GM12874 (cell line): ENCODE data around the gene TPPP2.

Experiments
- TF ChIP-seq, protein P1 (sequence below): IDR thresholded peaks from 2 replicates; pipeline ENCODE4 v1.5.1; 2011; ENCODE audit warnings: low read depth, mild to moderate bottlenecking, control low read depth, low read length, moderate library complexity; ENCODE audit not compliant: insufficient read depth

Gene TPPP2

DNA sequence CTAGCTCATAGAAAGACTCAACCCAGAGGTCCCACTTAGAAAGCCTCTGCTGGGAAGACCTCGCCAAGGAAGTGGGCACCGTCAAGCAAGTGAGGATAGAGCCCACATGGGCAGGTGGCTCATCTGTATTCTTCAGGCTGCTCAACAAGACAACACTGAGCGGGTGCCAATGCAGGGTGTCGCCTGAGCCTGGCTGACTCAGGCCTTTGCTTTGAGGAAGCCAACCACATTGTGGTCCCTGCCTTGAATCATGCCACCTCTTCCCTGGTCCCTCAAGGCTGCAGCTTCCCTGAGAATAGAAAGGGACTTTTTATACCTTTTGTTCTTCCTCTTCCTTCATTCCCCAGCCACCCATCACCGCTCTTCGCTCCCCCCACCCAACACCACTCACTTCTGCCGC lies 6.7 kb downstream of the TPPP2 start:
- TF ChIP-seq, protein P1, sequence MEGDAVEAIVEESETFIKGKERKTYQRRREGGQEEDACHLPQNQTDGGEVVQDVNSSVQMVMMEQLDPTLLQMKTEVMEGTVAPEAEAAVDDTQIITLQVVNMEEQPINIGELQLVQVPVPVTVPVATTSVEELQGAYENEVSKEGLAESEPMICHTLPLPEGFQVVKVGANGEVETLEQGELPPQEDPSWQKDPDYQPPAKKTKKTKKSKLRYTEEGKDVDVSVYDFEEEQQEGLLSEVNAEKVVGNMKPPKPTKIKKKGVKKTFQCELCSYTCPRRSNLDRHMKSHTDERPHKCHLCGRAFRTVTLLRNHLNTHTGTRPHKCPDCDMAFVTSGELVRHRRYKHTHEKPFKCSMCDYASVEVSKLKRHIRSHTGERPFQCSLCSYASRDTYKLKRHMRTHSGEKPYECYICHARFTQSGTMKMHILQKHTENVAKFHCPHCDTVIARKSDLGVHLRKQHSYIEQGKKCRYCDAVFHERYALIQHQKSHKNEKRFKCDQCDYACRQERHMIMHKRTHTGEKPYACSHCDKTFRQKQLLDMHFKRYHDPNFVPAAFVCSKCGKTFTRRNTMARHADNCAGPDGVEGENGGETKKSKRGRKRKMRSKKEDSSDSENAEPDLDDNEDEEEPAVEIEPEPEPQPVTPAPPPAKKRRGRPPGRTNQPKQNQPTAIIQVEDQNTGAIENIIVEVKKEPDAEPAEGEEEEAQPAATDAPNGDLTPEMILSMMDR = no peak

DNA sequence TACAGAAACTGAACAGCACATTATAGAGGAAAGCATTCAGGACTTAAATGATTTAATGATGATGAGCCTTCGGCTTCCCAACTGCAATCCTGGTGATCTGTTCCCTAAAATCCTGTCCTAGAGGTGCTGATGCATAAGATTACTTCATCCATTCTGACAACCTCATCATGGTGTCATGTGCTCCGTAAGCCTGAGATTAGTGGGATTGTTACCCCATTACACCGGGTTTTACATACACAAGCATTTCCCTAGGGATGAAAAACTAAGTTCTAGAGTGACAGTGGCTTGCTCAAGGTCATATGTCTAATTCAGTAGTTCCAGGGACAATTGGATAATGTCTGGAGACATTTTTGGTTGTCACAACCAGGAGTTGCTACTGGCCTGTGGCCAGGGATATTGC lies 7.1 kb downstream of the TPPP2 start:
- TF ChIP-seq, protein P1 = no peak

DNA sequence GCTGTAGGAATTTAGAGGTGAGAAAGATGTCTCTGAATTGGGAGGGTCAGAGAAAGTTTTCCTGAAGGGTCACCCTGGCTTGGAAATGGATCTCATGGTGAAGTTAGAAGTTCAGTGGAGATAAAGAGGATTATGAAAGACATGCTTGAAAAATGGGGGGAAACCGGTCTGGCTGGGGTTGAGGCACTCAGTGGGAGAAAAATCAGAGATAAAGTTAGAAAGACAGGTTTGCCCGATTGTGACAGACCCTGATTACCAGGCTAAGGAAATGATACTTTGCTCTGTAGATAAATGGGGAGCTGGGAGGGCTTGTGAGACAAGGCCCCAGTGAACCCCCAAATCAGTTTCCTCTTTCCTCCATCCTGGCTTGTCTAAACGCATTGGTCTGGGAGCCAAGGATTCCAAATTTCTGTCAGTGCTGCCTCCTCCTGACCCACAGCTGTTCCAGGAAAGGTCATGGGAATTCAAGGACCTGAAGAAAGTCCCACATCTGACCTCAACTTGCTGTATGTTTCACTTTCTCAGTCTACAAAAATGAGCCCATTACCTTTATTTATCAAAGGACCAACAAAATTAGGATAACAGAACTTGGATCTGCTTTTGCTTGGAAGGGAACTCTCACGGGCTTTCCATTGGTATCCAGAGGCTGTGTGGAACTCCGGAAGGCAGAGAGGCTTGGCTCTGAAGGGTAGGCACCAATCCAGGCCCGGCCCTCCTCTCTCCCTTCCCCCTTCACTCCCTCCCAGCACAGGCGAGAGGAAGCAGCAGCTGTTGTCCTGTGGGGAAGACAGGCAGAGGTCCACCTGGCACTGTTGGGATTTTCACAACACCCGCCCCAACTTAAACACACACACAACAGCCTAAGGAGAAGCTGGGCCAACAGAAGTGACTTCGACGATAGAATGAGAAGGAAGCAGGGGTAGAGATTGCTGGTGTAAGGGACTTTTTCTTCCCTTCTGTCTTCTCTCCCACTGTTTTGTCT lies 8.7 kb downstream of the TPPP2 start:
- TF ChIP-seq, protein P1 = no peak

DNA sequence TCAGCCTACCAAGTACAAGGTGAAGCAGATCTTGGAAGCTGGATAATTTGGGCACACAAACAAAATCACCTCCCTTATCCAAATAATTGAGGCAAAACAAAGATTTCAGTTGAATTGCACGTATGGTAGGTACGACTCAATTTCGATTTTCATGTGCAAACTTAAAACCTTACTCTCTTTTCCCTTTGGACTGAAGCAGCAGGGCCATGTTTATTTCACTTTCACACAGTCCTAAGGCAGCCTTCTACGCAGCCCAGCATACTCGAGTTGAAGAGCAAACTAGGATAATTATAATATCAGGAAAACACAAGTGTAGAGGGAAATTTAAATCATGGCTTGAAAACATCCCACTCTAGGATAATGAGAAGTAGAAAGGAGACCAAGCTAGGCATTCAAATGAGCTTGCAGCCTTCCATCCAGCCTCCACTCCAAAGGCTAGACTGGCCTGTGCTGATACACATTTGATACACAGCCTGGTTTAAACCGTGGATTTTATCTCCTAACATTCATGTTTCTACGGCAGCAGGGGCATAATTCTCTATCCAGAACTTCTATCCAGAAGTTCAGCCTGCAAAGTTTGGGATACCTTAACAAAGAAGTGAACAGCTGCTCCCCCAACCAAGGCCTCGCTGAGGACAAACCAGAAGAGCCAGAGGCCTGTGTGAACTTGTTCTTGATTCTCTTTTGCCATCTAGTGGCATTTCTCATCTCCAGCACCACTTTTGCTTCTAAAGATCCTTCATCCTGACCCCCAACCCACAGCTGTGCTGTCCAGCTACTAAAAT lies 9.8 kb downstream of the TPPP2 start:
- TF ChIP-seq, protein P1 = peak; percentile 47

DNA sequence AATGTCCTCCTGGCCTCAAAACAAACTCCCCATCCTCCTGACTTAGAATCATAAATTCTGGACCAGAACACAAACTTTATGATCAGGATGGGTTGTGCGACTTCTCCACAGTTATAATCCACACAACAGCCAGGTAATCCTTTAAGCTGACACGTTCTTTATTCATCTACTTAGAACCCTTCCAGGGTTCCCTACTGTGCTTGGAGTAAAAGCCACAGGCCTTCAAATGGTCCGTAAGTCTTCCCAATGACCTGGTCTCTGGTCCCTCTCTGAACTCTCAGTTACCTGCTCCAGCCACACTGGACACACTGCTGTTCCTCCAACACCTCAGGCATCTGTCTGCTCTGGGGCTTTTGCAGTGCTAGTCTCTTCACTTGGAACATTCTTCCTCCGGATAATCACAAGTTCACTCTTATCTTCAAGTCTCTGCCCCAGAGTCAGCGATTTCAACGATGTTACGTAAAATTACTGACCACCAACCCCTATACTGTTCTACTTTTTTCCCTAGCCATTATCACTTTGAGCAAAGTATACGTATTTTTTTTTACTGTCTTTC lies 10.4 kb downstream of the TPPP2 start:
- TF ChIP-seq, protein P1 = no peak

DNA sequence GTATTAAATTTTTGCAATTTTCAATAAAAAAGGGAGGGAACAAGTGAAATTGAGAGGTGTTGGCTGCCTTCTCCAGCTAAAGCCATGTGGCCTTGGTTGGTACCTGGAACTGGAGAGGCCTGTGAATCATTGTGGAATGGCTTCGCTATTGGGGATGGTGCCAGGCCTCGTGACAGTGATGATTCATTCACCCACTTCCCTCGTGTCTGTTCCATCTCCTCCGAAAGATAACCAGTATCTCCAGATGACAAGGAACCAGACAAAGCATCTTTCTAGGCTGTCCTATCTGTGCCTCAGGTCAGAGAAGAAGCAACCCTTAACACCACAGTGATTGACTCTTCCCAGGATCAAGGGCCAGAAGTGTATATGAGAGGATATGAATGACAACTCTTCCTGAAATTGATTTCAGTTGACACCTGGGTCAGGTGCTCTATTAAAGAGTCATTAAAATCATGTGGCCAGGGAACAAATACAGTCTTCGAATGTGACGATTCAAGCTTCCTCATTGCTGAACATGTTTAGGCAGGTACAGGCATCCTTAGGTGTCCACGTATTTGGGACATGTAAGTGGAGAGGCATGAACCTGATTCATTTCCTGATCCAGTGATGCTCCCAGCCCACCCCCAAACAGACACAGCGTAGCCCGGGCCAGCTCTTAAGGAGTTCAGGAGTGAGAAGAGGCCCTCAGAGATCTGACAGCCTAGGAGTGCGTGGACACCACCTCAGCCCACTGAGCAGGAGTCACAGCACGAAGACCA lies 11.8 kb downstream of the TPPP2 start, which contains the start of gene RNASE7:
Gene RNASE7 (plus strand): TSS at position 687 of the 758 bp plus-strand sequence. CDS start 631 bp downstream, outside the sequence.
- TF ChIP-seq, protein P1 = no peak
